DOHH2 (cell line): ENCODE measurements around the gene APBA3.

Experiments
- H3F3A ChIP-seq: fragments of 200-600 bp; sonication (generic), shearing (Covaris generic); 2 replicates; pipeline ENCODE4 v1.6.0; 2016; ENCODE audit warnings: antibody characterized with exemption, mild to moderate bottlenecking; ENCODE audit not compliant: control insufficient read depth, insufficient read depth
- H3K27ac ChIP-seq: fragments of 200-600 bp; sonication (generic); 2 replicates; pipeline ENCODE4 v1.5.1; 2014; ENCODE audit warnings: low read depth, mild to moderate bottlenecking, low read length, moderate library complexity
- H3K27me3 ChIP-seq: fragments of 200-600 bp; sonication (generic); 2 replicates; pipeline ENCODE4 v1.6.1; 2014; ENCODE audit warnings: mild to moderate bottlenecking, low read length, mixed read lengths; ENCODE audit not compliant: control insufficient read depth
- H3K36me3 ChIP-seq: fragments of 200-600 bp; sonication (generic); 2 replicates; pipeline ENCODE4 v1.6.1; 2014; ENCODE audit warnings: mild to moderate bottlenecking, low read length, moderate library complexity, mixed read lengths; ENCODE audit not compliant: control insufficient read depth
- H3K4me1 ChIP-seq: fragments of 200-600 bp; sonication (generic); 2 replicates; pipeline ENCODE4 v1.6.1; 2014; ENCODE audit warnings: mild to moderate bottlenecking, low read length, mixed read lengths; ENCODE audit not compliant: control insufficient read depth
- H3K4me2 ChIP-seq: fragments of 200-600 bp; sonication (generic); 2 replicates; pipeline ENCODE4 v1.6.0; 2014; ENCODE audit warnings: mild to moderate bottlenecking, low read length, moderate library complexity
- H3K4me3 ChIP-seq: fragments of 200-600 bp; sonication (generic); 2 replicates; pipeline ENCODE4 v1.5.1; 2014; ENCODE audit warnings: mild to moderate bottlenecking, low read length, mixed read lengths
- H3K79me2 ChIP-seq: fragments of 200-600 bp; sonication (generic); 2 replicates; pipeline ENCODE4 v1.6.1; 2014; ENCODE audit warnings: mild to moderate bottlenecking, low read length, mixed read lengths; ENCODE audit not compliant: control insufficient read depth
- H3K9me2 ChIP-seq: fragments of 200-600 bp; sonication (generic); replicated peaks from 2 replicates; pipeline ENCODE4 v1.6.1; 2014; ENCODE audit warnings: mild to moderate bottlenecking, low read length, mixed read lengths; ENCODE audit not compliant: control insufficient read depth
- H3K9me3 ChIP-seq: fragments of 200-600 bp; sonication (generic); 2 replicates; pipeline ENCODE4 v1.6.1; 2014; ENCODE audit warnings: antibody characterized with exemption, low read length, mixed read lengths; ENCODE audit not compliant: control insufficient read depth, insufficient read depth
- H4K20me1 ChIP-seq: fragments of 200-600 bp; sonication (generic); 2 replicates; pipeline ENCODE4 v1.6.0; 2014; ENCODE audit warnings: low read depth, mild to moderate bottlenecking, antibody characterized with exemption, low read length, moderate library complexity; ENCODE audit not compliant: control insufficient read depth, insufficient read depth
- EZH2phosphoT487 ChIP-seq: fragments of 200-600 bp; sonication (generic); IDR thresholded peaks from 2 replicates; pipeline ENCODE4 v1.6.1; 2017; ENCODE audit warnings: borderline replicate concordance, mild to moderate bottlenecking, antibody characterized with exemption, low read length, moderate library complexity, mixed read lengths
- TF ChIP-seq, protein P1 (sequence below): fragments of 200-600 bp; sonication (generic); IDR thresholded peaks from one replicate; pipeline ENCODE4 v1.5.1; 2014; ENCODE audit warnings: antibody characterized with exemption, mild to moderate bottlenecking, low read depth, low read length; ENCODE audit not compliant: poor library complexity, severe bottlenecking

Gene APBA3

DNA sequence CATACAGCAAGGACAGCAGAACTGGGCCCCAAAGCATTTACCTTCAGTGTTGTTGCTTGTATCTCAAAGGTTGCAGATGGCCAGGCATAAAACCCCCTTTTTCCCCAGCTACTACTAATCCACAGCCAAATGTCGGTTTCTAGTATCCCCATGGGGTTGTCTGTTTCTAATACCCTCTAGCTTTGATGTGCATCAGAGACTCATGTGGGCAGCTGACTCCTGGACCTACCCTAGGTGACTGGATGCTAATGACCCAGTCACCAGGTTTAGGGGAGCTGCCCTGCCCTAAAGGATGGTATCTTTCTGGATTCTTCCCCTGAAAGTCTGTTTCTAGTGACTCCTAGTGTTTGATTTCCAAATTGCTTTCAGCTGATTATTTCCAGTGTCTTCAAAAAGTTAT, 29.4 kb downstream of the APBA3 start:
- H3K4me3 ChIP-seq = no peak overlapping the region
- H3K36me3 ChIP-seq = no peaks in the 10 kb centered on the region
- H3K4me1 ChIP-seq = no peaks in the 10 kb centered on the region
- no peaks in the 10 kb centered on the region for H3K9me3 ChIP-seq
- H3F3A ChIP-seq = no peaks in the 10 kb centered on the region
- no peak for TF ChIP-seq EZH2phosphoT487
- TF ChIP-seq, protein P1, sequence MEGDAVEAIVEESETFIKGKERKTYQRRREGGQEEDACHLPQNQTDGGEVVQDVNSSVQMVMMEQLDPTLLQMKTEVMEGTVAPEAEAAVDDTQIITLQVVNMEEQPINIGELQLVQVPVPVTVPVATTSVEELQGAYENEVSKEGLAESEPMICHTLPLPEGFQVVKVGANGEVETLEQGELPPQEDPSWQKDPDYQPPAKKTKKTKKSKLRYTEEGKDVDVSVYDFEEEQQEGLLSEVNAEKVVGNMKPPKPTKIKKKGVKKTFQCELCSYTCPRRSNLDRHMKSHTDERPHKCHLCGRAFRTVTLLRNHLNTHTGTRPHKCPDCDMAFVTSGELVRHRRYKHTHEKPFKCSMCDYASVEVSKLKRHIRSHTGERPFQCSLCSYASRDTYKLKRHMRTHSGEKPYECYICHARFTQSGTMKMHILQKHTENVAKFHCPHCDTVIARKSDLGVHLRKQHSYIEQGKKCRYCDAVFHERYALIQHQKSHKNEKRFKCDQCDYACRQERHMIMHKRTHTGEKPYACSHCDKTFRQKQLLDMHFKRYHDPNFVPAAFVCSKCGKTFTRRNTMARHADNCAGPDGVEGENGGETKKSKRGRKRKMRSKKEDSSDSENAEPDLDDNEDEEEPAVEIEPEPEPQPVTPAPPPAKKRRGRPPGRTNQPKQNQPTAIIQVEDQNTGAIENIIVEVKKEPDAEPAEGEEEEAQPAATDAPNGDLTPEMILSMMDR = no peak
- H3K4me2 ChIP-seq = no peak overlapping the region
- H3K9me2 ChIP-seq = no peaks in the 10 kb centered on the region
- no peaks in the 10 kb centered on the region for H4K20me1 ChIP-seq
- no peak overlapping the region for H3K27ac ChIP-seq
- no peaks in the 10 kb centered on the region for H3K27me3 ChIP-seq
- no peaks in the 10 kb centered on the region for H3K79me2 ChIP-seq

DNA sequence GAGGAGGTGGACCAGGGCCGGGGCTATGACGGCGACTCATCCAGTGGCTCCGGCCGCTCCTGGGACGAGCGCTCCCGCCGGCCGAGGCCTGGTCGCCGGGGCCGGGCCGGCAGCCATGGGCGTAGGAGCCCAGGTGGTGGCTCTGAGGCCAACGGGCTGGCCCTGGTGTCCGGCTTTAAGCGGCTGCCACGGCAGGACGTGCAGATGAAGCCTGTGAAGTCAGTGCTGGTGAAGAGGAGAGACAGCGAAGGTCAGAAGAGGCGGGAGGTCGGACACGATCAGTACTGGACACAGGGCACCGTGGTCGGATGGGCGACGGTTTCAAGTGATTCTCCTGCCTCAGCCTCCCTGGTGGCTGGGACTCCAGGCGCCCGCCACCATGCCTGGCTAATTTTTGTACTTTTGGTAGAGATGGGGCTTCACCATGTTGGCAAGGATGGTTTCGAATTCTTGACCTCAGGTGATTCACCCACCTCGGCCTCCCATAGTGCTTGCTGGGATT, 31.0 kb downstream of the APBA3 start:
- Histone ChIP-seq H4K20me1 (no peaks in the 10 kb centered on the region), H3K9me2 (no peaks in the 10 kb centered on the region), H3K4me1 (no peaks in the 10 kb centered on the region), H3K9me3 (no peaks in the 10 kb centered on the region), H3F3A (no peaks in the 10 kb centered on the region), H3K27me3 (no peaks in the 10 kb centered on the region), H3K4me2 (no peak overlapping the region), H3K36me3 (no peaks in the 10 kb centered on the region), H3K27ac (no peak overlapping the region), H3K79me2 (no peaks in the 10 kb centered on the region), H3K4me3 (no peak overlapping the region)
- TF ChIP-seq, protein P1 = no peak
- TF ChIP-seq EZH2phosphoT487 = no peak

DNA sequence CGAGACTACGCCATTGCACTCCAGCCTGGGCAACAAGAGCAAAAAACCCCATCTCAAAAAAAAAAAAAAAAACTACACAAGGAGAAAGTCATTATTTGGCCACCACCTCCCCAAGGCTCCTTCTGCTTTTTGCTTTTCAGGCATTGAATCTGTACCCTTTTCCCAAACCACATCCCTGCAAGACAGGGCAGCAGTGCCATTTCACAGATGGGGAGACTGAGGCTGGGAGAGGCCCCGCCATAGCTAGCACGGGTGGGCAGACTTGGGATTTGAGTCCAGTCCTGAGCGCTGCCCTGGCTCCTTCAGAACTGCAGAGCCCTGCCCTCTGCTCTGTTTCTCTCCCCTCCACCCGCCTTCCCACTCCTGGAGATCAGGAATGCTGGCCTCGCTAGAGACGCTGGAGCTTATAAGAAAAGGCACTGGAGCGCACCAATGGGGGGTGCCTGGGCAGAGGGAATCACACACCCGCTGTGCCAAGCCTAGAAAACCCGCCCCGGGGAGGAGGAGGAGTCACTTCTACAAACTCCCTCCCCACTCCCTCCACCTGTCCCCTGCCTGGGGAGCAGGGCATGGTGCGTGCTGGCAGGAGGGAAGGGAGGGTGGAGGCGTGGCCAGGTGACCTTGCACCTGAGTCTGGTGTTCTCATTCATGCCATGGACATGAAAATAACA, 35.7 kb downstream of the APBA3 start:
- H3K27ac ChIP-seq = no peak overlapping the region
- H3K9me3 ChIP-seq = no peaks in the 10 kb centered on the region
- no peak overlapping the region for H3K4me2 ChIP-seq
- H3K79me2 ChIP-seq = no peaks in the 10 kb centered on the region
- H3K36me3 ChIP-seq = no peaks in the 10 kb centered on the region
- peaks cover 15% of the 10 kb centered on the region for H3K27me3 ChIP-seq
- H3K4me3 ChIP-seq = no peak overlapping the region
- no peaks in the 10 kb centered on the region for H4K20me1 ChIP-seq
- no peaks in the 10 kb centered on the region for H3K9me2 ChIP-seq
- H3F3A ChIP-seq = no peaks in the 10 kb centered on the region
- TF ChIP-seq EZH2phosphoT487 = no peak
- TF ChIP-seq, protein P1 = no peak
- H3K4me1 ChIP-seq = peaks cover 3% of the 10 kb centered on the region
